ENCODE results near the gene PFKFB2. TPM values are rescaled to one million over a fixed set of nuclear protein-coding genes. Genes with fewer than 3 reads are reported as not detected.

The PFKFB2 gene
- total RNA-seq, 8 experiments from 2014 or later: 4.1 to 13.4 (median 6.8) TPM

GRCh38 chr1:207079706-207080241, 26.7 kb downstream of the PFKFB2 start:
- 60 to 100% (median 87%) methylated on average over 1 to 6 of the region's 6 CpGs; no CpG with 5 or more reads in 1 of the 10 experiments for whole genome bisulfite sequencing, 10 experiments
- no peak for ATAC-seq (replicated peaks in 6 of 8)
- Histone ChIP-seq H3K27ac (no peak overlapping the region), H3K4me3 (no peak overlapping the region), H3K4me1 (replicated peaks in 1 of 2) (no peaks in the 10 kb centered on the region)
- in situ Hi-C loops (cut with MboI; ENCODE audit: low pct_unique_long_range_greater_than_20kb in 2 of 9, low sequenced_read_pairs in 9 of 9, unreplicated experiment in 9 of 9): loop anchor here in 5 of 9 experiments (25.0 kb wide), 3 partner anchors 183 to 408 kb away; partner anchors contain the start of gene CR1 (in 2 of the 5)

- WGBS, 10 experiments: 46 to 100% (median 66%) methylated on average over 1 to 2 of the region's 2 CpGs
- Histone ChIP-seq H3K27ac (no peak overlapping the region), H3K4me3 (no peak overlapping the region), H3K4me1 (replicated peaks in 1 of 2) (no peaks in the 10 kb centered on the region)
- ATAC-seq (replicated peaks in 6 of 8): no peak
- in situ Hi-C loops (cut with MboI; ENCODE audit: low pct_unique_long_range_greater_than_20kb in 2 of 9, low sequenced_read_pairs in 9 of 9, unreplicated experiment in 9 of 9): loop anchor here in 5 of 9 experiments (25.0 kb wide), 3 partner anchors 181 to 406 kb away; partner anchors contain the start of gene CR1 (in 2 of the 5)
These were observed 28.0 kb downstream of the PFKFB2 start for GRCh38 chr1:207081088-207081487.

GRCh38 chr1:207081806-207082205, 28.7 kb downstream of the PFKFB2 start:
- Histone ChIP-seq H3K4me1 (replicated peaks in 1 of 2) (no peaks in the 10 kb centered on the region), H3K4me3 (no peak overlapping the region), H3K27ac (no peak overlapping the region)
- in situ Hi-C loops (cut with MboI; ENCODE audit: low pct_unique_long_range_greater_than_20kb in 2 of 9, low sequenced_read_pairs in 9 of 9, unreplicated experiment in 9 of 9): loop anchor here in 5 of 9 experiments (25.0 kb wide), 3 partner anchors 180 to 405 kb away; partner anchors contain the start of gene CR1 (in 2 of the 5)
- 14 to 100% (median 78%) methylated on average over 1 to 2 of the region's 2 CpGs; no CpG with 5 or more reads in 2 of the 10 experiments for WGBS, 10 experiments
- ATAC-seq (replicated peaks in 6 of 8): no peak

GRCh38 chr1:207084232-207084631, 31.2 kb downstream of the PFKFB2 start:
- in situ Hi-C loops (cut with MboI; ENCODE audit: low pct_unique_long_range_greater_than_20kb in 2 of 9, low sequenced_read_pairs in 9 of 9, unreplicated experiment in 9 of 9): loop anchor here in 5 of 9 experiments (25.0 kb wide), 3 partner anchors 178 to 403 kb away; partner anchors contain the start of gene CR1 (in 2 of the 5)
- 0 to 71% (median 60%) methylated on average over 1 to 2 of the region's 2 CpGs; no CpG with 5 or more reads in 1 of the 10 experiments for WGBS, 10 experiments
- H3K27ac ChIP-seq: no peak overlapping the region
- no peaks in the 10 kb centered on the region for H3K4me1 ChIP-seq (replicated peaks in 1 of 2)
- H3K4me3 ChIP-seq: no peak overlapping the region
- peak in 3 of 8 experiments; percentile 52 to 63 (median 61) for ATAC-seq (replicated peaks in 6 of 8)

DNA sequence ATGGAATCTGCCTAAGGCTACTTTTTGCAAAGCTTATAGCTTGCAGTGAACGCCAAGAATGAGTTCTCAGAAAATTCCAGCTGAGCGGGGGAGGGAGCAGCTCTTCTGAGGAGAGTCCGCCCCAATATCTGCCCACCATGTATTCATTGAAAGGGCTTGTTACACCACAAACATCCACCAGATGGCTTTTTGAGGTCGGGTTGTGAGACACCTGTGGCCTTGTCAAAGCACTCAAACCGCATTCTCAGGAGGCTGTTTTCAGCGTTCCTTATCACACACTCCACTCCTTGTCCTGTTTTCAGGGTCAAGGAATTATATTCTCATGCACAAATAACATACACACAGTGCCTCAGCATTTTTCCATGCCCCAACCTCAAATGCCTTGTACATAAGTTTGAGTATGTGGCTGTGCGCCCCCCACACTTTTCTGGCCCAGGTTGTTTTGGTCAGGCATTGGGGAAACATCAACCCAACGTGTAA, 31.7 kb downstream of the PFKFB2 start:
- no peak overlapping the region for H3K4me3 ChIP-seq
- H3K27ac ChIP-seq: no peak overlapping the region
- in situ Hi-C loops (cut with MboI; ENCODE audit: low pct_unique_long_range_greater_than_20kb in 2 of 9, low sequenced_read_pairs in 9 of 9, unreplicated experiment in 9 of 9): loop anchor here in 5 of 9 experiments (25.0 kb wide), 3 partner anchors 178 to 403 kb away; partner anchors contain the start of gene CR1 (in 2 of the 5)
- ATAC-seq (replicated peaks in 6 of 8): peak; percentile 49 to 96 (median 68)
- 0 to 51% (median 36%) methylated on average over 2 to 8 of the region's 8 CpGs; no CpG with 5 or more reads in 2 of the 10 experiments for WGBS, 10 experiments
- no peaks in the 10 kb centered on the region for H3K4me1 ChIP-seq (replicated peaks in 1 of 2)

DNA sequence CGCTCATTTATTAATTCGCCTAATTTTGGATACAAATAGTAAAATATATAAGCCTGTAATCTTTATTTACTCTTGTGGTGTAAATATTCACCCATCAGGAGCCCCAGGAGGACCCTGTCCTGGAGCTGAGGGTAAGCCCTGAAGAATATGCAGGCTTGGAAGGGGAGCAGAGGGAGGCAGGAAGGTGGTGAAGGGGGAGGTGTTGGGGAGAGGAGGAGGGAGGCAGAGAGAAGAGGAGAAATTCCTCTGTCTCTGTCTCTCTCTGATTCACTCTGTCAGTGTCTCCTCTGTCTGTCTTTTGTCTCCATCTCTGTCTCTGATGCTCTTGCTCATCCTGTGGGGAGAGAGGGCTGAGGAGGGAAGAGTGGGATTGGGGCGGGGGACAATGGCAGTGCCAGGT, 32.8 kb downstream of the PFKFB2 start:
- no peak for ATAC-seq (replicated peaks in 6 of 8)
- in situ Hi-C loops (cut with MboI; ENCODE audit: low pct_unique_long_range_greater_than_20kb in 2 of 9, low sequenced_read_pairs in 9 of 9, unreplicated experiment in 9 of 9): loop anchor here in 5 of 9 experiments (25.0 kb wide), 3 partner anchors 176 to 401 kb away; partner anchors contain the start of gene CR1 (in 2 of the 5)
- WGBS, 10 experiments: 0 to 100% (median 57%) methylated on average over 1 to 3 of the region's 3 CpGs
- Histone ChIP-seq H3K4me3 (no peak overlapping the region), H3K4me1 (replicated peaks in 1 of 2) (no peaks in the 10 kb centered on the region), H3K27ac (no peak overlapping the region)

DNA sequence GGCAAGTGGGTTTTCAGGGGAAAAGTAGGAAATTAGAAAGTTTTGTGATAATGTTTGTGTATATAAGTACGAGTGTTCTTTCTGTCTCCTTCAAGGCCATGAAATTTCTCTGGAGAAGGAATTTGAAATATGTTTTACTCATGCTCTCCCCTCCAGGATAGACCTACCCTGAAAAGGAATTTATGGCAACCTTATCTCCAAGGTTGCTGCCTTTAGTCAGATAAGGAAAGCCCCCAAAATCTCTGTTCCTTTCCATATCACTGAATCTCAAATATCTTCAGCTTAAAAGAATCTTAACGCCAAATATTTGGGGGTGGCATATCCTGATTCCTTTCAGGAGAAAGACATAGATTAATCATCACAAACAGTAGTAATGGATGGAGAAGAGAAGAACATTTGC, 35.1 kb downstream of the PFKFB2 start:
- in situ Hi-C loops (cut with MboI; ENCODE audit: low pct_unique_long_range_greater_than_20kb in 2 of 9, low sequenced_read_pairs in 9 of 9, unreplicated experiment in 9 of 9): loop anchor here in 5 of 9 experiments (25.0 kb wide), 3 partner anchors 174 to 399 kb away; partner anchors contain the start of gene CR1 (in 2 of the 5)
- no peaks in the 10 kb centered on the region for H3K4me1 ChIP-seq (replicated peaks in 1 of 2)
- 46 to 100% (median 82%) methylated on average over 1 to 2 of the region's 2 CpGs for WGBS, 10 experiments
- no peak overlapping the region for H3K27ac ChIP-seq
- no peak for ATAC-seq (replicated peaks in 6 of 8)
- H3K4me3 ChIP-seq: no peak overlapping the region

DNA sequence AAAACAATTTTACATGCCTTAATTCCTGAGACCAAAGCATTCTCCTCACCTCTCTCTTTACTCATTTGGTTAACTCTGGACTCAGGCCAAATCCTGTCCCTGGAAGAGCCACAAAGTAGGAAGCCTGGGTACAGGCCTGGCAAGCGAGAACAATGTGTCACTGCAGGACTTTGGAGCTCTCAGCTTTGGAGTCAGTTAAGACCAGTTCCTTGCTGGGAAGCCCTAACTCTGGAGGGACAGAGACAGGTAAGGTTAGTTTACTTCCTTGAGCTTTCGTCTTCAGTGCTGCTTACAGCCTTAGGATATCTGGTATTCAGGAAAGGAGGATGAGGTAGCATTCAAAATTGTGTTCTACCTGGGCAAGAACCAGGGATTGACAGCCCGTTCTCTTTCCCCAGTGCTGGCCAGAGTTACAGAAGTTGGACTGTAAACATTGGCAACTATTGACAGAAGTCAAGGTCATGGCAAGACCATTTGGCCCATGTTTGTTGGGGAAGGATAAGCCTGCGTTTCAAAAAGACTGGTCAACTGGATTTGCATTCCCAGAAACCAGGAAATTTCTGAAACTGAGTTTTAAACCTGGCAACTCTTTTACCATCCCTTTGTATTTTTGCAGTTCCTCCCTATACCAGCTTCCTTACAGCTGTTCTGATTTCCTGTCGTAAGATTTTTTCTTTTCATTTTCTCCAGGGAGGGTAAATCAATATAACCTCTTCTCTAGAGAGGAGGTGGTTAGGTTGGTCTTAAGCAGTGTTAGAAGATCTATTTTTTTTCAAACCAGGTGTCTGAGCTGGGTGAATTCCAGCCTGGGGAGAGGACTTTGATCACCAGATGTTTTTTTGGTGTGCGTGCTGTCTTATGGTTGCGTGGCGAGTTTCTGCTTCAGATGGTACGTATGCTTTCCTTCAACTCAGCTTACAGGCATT, 35.9 kb downstream of the PFKFB2 start, which contains the start of gene C4BPB:
Gene C4BPB (plus strand): TSS at position 160 of the 926 bp plus-strand sequence. CDS start 672 bp downstream, at position 832.
- ATAC-seq (replicated peaks in 6 of 8): no peak
- in situ Hi-C loops (cut with MboI; ENCODE audit: low pct_unique_long_range_greater_than_20kb in 2 of 9, low sequenced_read_pairs in 9 of 9, unreplicated experiment in 9 of 9): loop anchor here in 5 of 9 experiments (25.0 kb wide), 3 partner anchors 173 to 398 kb away; partner anchors contain the start of gene CR1 (in 2 of the 5)

DNA sequence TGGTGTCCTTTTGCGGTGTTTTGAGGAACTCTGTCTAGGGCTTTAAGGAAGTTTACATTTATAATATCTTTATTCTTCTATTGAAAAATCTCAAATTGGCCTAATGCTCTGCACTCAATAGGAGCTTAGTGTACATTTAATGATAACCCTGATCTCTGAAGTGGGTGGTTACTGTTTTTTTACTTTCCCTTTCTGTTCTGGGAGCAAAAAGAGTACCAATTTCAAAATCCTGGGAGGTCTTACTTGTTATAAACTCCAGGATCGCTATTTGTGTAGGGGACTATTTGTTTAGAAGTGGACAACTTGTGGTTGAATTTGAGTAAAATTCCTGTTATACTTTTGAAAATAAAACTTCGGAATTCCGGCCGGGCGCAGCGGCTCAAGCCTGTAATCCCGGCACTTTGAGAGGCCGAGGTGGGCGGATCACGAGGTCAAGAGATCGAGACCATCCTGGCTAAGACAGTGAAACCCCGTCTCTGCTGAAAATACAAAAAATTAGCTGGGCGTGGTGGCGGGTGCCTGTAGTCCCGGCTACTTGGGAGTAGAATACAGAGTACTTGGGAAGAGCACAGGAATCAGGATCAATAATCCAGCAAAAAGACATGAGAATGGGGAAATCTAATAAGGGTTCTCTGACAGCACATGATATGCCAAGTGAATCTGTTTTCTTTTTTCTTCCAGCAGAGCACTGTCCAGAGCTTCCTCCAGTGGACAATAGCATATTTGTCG, 36.7 kb downstream of the PFKFB2 start:
- H3K4me3 ChIP-seq: no peak overlapping the region
- H3K27ac ChIP-seq: no peak overlapping the region
- no peak for ATAC-seq (replicated peaks in 6 of 8)
- no peaks in the 10 kb centered on the region for H3K4me1 ChIP-seq (replicated peaks in 1 of 2)
- in situ Hi-C loops (cut with MboI; ENCODE audit: low pct_unique_long_range_greater_than_20kb in 2 of 9, low sequenced_read_pairs in 9 of 9, unreplicated experiment in 9 of 9): loop anchor here in 5 of 9 experiments (10.0 to 25.0 kb wide), 4 partner anchors 173 to 398 kb away; partner anchors contain the start of gene CR1 (in 2 of the 5)
- 40 to 100% (median 91%) methylated on average over 1 to 16 of the region's 17 CpGs; no CpG with 5 or more reads in 1 of the 10 experiments for WGBS, 10 experiments

More for the DNA sequence above, 35.9 kb downstream of the PFKFB2 start, which contains the start of gene C4BPB:
- no peak within 1 kb of the TSS for H3K27ac ChIP-seq
- H3K4me1 ChIP-seq (replicated peaks in 1 of 2): no peaks in the 10 kb centered on the region
- 60 to 97% (median 81%) methylated on average over 1 to 9 of the region's 9 CpGs; no CpG with 5 or more reads in 1 of the 10 experiments for WGBS, 10 experiments
- no peak within 1 kb of the TSS for H3K4me3 ChIP-seq

- ATAC-seq (replicated peaks in 6 of 8): no peak
- H3K4me3 ChIP-seq: no peak overlapping the region
- in situ Hi-C loops (cut with MboI; ENCODE audit: low pct_unique_long_range_greater_than_20kb in 2 of 9, low sequenced_read_pairs in 9 of 9, unreplicated experiment in 9 of 9): loop anchor here in 5 of 9 experiments (10.0 to 25.0 kb wide), 4 partner anchors 171 to 396 kb away; partner anchors contain the start of gene CR1 (in 2 of the 5)
- no peaks in the 10 kb centered on the region for H3K4me1 ChIP-seq (replicated peaks in 1 of 2)
- 65 to 92% (median 80%) methylated on average over 2 to 4 of the region's 4 CpGs; no CpG with 5 or more reads in 1 of the 10 experiments for WGBS, 10 experiments
- H3K27ac ChIP-seq: no peak overlapping the region
These were observed 38.3 kb downstream of the PFKFB2 start for GRCh38 chr1:207091200-207091908.

DNA sequence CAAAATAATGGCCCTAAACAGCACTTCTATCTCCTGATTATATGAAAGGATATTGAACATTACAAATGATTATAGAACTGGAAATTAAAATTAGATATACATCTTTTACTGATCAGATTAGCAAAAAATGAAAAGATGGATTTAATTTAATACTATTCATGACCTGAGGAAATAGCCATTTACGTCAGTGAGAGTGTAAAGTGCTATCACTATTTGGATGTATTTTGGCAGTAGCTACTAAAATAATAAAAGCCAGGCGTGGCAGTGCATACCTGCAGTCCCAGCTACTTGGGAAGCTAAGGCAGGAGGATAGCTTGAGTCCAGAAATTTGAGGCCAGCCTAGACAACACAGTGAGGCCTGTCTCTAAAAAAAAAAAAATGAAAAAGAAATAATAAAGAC, 40.9 kb downstream of the PFKFB2 start:
- ATAC-seq (replicated peaks in 6 of 8): no peak
- in situ Hi-C loops (cut with MboI; ENCODE audit: low pct_unique_long_range_greater_than_20kb in 2 of 9, low sequenced_read_pairs in 9 of 9, unreplicated experiment in 9 of 9): loop anchor here in 5 of 9 experiments (10.0 to 25.0 kb wide), 4 partner anchors 168 to 393 kb away; partner anchors contain the start of gene CR1 (in 2 of the 5)
- H3K4me1 ChIP-seq (replicated peaks in 1 of 2): no peaks in the 10 kb centered on the region
- H3K27ac ChIP-seq: no peak overlapping the region
- WGBS, 10 experiments: 0 to 67% (median 31%) methylated on average over 1 to 2 of the region's 2 CpGs
- H3K4me3 ChIP-seq: no peak overlapping the region
